K562 (cell line): ENCODE measurements around the gene MCU. TPM values are rescaled to one million over a fixed set of nuclear protein-coding genes. Genes with fewer than 3 reads are reported as not detected.
A peak's percentile ranks its signal among the peaks of the same experiment; 100 is the strongest.
"Not testable (repeated sequence)": the region's sequence is repeated elsewhere in the genome, so short reads cannot be mapped to it uniquely, and the experiment has no call there.

Experiments used
- ATF1 ChIP-seq, 2 experiments: fragments of 450-650 bp in 1 of 2; IDR thresholded peaks; 2 replicates each; pipeline ENCODE4 v1.6.1; 2016; ENCODE audit warnings: missing compliant biosample characterization in 1 of 2, missing genetic modification characterization in 1 of 2
- ATF7 ChIP-seq: fragments of 450-650 bp; IDR thresholded peaks from 2 replicates; pipeline ENCODE4 v1.7.1; 2014; ENCODE audit warnings: mild to moderate bottlenecking, moderate library complexity
- CBX5 ChIP-seq: IDR thresholded peaks from 2 replicates; pipeline ENCODE4 v1.6.1; 2014; ENCODE audit warnings: low read depth, borderline replicate concordance
- EP400 ChIP-seq: fragments of 450-650 bp; IDR thresholded peaks from 2 replicates; pipeline ENCODE4 v1.6.1; 2017; ENCODE audit warnings: antibody characterized with exemption, mild to moderate bottlenecking, moderate library complexity
- ESRRA ChIP-seq: fragments of 450-650 bp; IDR thresholded peaks from 2 replicates; pipeline ENCODE4 v1.6.1; 2014; ENCODE audit warnings: low read depth, mild to moderate bottlenecking, moderate library complexity, borderline replicate concordance
- FOXM1 ChIP-seq, 2 experiments: fragments of 450-650 bp in 1 of 2; sonication (generic) in 1 of 2; formaldehyde crosslinking in 1 of 2; IDR thresholded peaks; 2 replicates each; pipeline versions ENCODE4 v1.6.1 to v1.9.0; 2017 to 2022; ENCODE audit warnings: low read depth in 2 of 2, mild to moderate bottlenecking in 2 of 2, missing genetic modification reagents in 1 of 2, moderate library complexity in 1 of 2
- GATAD2B ChIP-seq: fragments of 450-650 bp; IDR thresholded peaks from 2 replicates; pipeline ENCODE4 v1.6.1; 2017; ENCODE audit warnings: mild to moderate bottlenecking, borderline replicate concordance
- HDAC2 ChIP-seq: fragments of 450-650 bp; IDR thresholded peaks from 2 replicates; pipeline ENCODE4 v1.6.1; 2016; ENCODE audit warnings: mild to moderate bottlenecking
- JUND ChIP-seq, 2 experiments: IDR thresholded peaks; 2 replicates in 1 of 2; 3 replicates in 1 of 2; pipeline ENCODE4 v1.6.1; 2011; ENCODE audit warnings: borderline replicate concordance in 2 of 2, low read depth in 2 of 2, low read length in 2 of 2, improper control_type of control experiment in 1 of 2, missing biosample characterization in 1 of 2, missing genetic modification characterization in 1 of 2, missing genetic modification reagents in 1 of 2
- LCOR ChIP-seq: sonication (generic); formaldehyde crosslinking; IDR thresholded peaks from 2 replicates; pipeline ENCODE4 v1.8.0; 2022; ENCODE audit warnings: mild to moderate bottlenecking, missing genetic modification reagents
- MNT ChIP-seq, 2 experiments: fragments of 450-650 bp; conservative IDR thresholded peaks; 2 replicates each; pipeline ENCODE4 v1.6.1; 2017; ENCODE audit warnings: mild to moderate bottlenecking in 2 of 2, moderate library complexity in 2 of 2
- MTA2 ChIP-seq: fragments of 450-650 bp; IDR thresholded peaks from 2 replicates; pipeline ENCODE4 v1.6.1; 2016; ENCODE audit warnings: low read depth
- NFIC ChIP-seq: fragments of 450-650 bp; IDR thresholded peaks from 2 replicates; pipeline ENCODE4 v1.6.1; 2017; ENCODE audit warnings: mild to moderate bottlenecking, inconsistent platforms
- NONO ChIP-seq, 2 experiments: fragments of 200-400 bp in 1 of 2; fragments of 450-650 bp in 1 of 2; formaldehyde crosslinking in 1 of 2; IDR thresholded peaks; 2 replicates each; pipeline ENCODE4 v1.6.1; 2017; ENCODE audit warnings: low read depth in 2 of 2, mild to moderate bottlenecking in 2 of 2, moderate library complexity in 2 of 2, low read length in 1 of 2
- NR2C2 ChIP-seq, 2 experiments: fragments of 200-800 bp in 1 of 2; sonication (Bioruptor generic) in 1 of 2; sonication (generic) in 1 of 2; formaldehyde crosslinking in 1 of 2; IDR thresholded peaks; 2 replicates each; pipeline versions ENCODE4 v1.6.1 to v1.8.0; 2016 to 2022; ENCODE audit warnings: mild to moderate bottlenecking in 1 of 2, missing compliant biosample characterization in 1 of 2, missing genetic modification characterization in 1 of 2, missing genetic modification reagents in 1 of 2
- NRF1 ChIP-seq, 2 experiments: fragments of 450-650 bp; IDR thresholded peaks in 1 of 2; conservative IDR thresholded peaks in 1 of 2; 2 replicates each; pipeline ENCODE4 v1.6.1; 2014; ENCODE audit warnings: mild to moderate bottlenecking in 2 of 2
- PHB2 ChIP-seq: fragments of 450-650 bp; IDR thresholded peaks from 2 replicates; pipeline ENCODE4 v1.6.1; 2017; ENCODE audit warnings: low read depth
- polyA plus RNA-seq, 8 experiments: library from polyadenylated mRNA; depleted of rRNA in 4 of 8; stranded (reverse) in 5 of 8; unstranded in 3 of 8; fragments of >200 nt; fragmentation: Nextera tagmentation in 2 of 8; fragmentation: Illumina TruSeq in 1 of 8; extraction: Ambion mirVana in 2 of 8; extraction: Trizol in 1 of 8; gene quantifications; 2 replicates each; pipeline versions ENCODE4 v1.2.1 to v1.2.3, GENCODE V29; 2011 to 2014; ENCODE audit warnings: inconsistent platforms in 1 of 8, missing spikeins in 1 of 8
- total RNA-seq, 7 experiments: library from RNA; depleted of rRNA in 6 of 7; stranded (reverse); fragments of >200 nt in 6 of 7; fragmentation: Illumina TruSeq in 2 of 7; extraction: Trizol in 2 of 7; gene quantifications; 2 replicates each; pipeline versions ENCODE4 v1.2.1 to v1.2.3, GENCODE V29; 2011 to 2021; ENCODE audit warnings: low replicate concordance in 1 of 7
- TF ChIP-seq, protein P1 (sequence below), 2 experiments: fragments of 250-450 bp in 1 of 2; fragments of 450-650 bp in 1 of 2; sonication (Bioruptor Pico) in 1 of 2; IDR thresholded peaks; 2 replicates each; pipeline versions ENCODE4 v1.6.1 to v1.8.0; 2016 to 2021; ENCODE audit warnings: mild to moderate bottlenecking in 2 of 2, moderate library complexity in 2 of 2, missing compliant biosample characterization in 1 of 2, missing genetic modification characterization in 1 of 2
- TF ChIP-seq, protein P2 (sequence below): fragments of 450-650 bp; IDR thresholded peaks from 2 replicates; pipeline ENCODE4 v1.6.1; 2016; ENCODE audit warnings: low read depth, mild to moderate bottlenecking, moderate library complexity
- TF ChIP-seq, protein P3 (sequence below): fragments of 250-450 bp; sonication (Bioruptor Pico); IDR thresholded peaks from 2 replicates; pipeline ENCODE4 v1.4.0; 2020

The MCU gene
- total and polyA plus RNA-seq, 9 of the 15 experiments (the other 6 are each of a cell fraction or from before 2014, with no cell fraction given), result 8.2 to 88.8 (median 21.3) TPM

DNA sequence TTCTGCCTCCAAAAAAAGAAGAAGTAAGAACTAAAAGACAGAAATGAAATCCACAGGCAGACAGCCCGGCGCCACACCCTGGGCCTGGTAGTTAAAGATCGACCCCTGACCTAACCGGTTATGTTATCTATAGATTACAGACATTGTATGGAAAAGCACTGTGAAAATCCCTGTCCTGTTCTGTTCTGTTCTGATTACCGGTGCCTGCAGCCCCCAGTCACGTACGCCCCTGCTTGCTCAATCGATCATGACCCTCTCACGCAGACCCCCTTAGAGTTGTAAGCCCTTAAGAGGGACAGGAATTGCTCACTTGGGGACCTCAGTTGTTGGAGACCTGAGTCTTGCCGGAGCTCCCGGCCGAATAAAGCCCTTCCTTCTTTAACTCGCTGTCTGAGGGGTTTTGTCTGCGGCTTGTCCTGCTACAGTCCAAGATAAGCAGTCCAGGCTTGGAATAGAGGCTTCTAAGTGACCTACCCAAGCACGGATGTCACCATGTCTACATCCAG lies 212.1 kb downstream of the MCU start (continued):
- TF ChIP-seq LCOR (CRISPR knock-in tag) (0 out of 2 replicates have a peak, but pooled peaks have one; percentile 46), CBX5 (peak; percentile 93), FOXM1 (IDR thresholded peaks at IDR 0.05; ENCODE audit: low read depth) (peak; percentile 41; the same call in 1 of the 2 replicates), NFIC (peak; percentile 44), NR2C2 (CRISPR knock-in tag; IDR thresholded peaks at IDR 0.05) (peak; percentile 73; the same call in 1 of the 2 replicates), NR2C2 (tag; IDR thresholded peaks at IDR 0.05) (peak; percentile 59; the same call in 1 of the 2 replicates), ATF7 (peak; percentile 72), PHB2 (peak; percentile 56; the same call in 1 of the 2 replicates), ESRRA (peak; percentile 57; the same call in 1 of the 2 replicates), MTA2 (peak; percentile 80), NRF1 (conservative IDR thresholded peaks at IDR 0.05 in 1 of 2, IDR thresholded peaks at IDR 0.05 in 1 of 2) (0 out of 4 replicates have a peak, but pooled peaks of 1 of the 2 experiments have one; percentile 21), EP400 (0 out of 2 replicates have a peak, but pooled peaks have one; percentile 27), HDAC2 (peak; percentile 95), GATAD2B (peak; percentile 33; the same call in 1 of the 2 replicates), ATF1 (tag; IDR thresholded peaks at IDR 0.05) (0 out of 2 replicates have a peak, but pooled peaks have one; percentile 20), MNT (conservative IDR thresholded peaks at IDR 0.05) (peak in 1 of 2 experiments; percentile 48; a peak in 1 of 4 replicates), NONO (IDR thresholded peaks at IDR 0.05; ENCODE audit: low read depth in 2 of 2, low read length in 1 of 2) (peak in 1 of 2 experiments; percentile 40; a peak in 1 of 4 replicates), JUND (tag; IDR thresholded peaks at IDR 0.05; ENCODE audit: borderline replicate concordance, low read depth, low read length) (peak; percentile 53; the same call in 1 of the 3 replicates)
- not testable (repeated sequence) for TF ChIP-seq FOXM1 (CRISPR knock-in tag; IDR thresholded peaks at IDR 0.05; ENCODE audit: low read depth); ATF1 (CRISPR knock-in tag; IDR thresholded peaks at IDR 0.05); JUND (IDR thresholded peaks at IDR 0.05; ENCODE audit: borderline replicate concordance, low read depth, low read length)
- TF ChIP-seq, protein P1, sequence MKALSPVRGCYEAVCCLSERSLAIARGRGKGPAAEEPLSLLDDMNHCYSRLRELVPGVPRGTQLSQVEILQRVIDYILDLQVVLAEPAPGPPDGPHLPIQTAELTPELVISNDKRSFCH (CRISPR knock-in tag; IDR thresholded peaks at IDR 0.05), result not testable (repeated sequence)
- TF ChIP-seq, protein P1 (tag; IDR thresholded peaks at IDR 0.05), result 0 out of 2 replicates have a peak, but pooled peaks have one; percentile 65
- TF ChIP-seq, protein P2, sequence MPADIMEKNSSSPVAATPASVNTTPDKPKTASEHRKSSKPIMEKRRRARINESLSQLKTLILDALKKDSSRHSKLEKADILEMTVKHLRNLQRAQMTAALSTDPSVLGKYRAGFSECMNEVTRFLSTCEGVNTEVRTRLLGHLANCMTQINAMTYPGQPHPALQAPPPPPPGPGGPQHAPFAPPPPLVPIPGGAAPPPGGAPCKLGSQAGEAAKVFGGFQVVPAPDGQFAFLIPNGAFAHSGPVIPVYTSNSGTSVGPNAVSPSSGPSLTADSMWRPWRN, result peak; percentile 60; the same call in 1 of the 2 replicates
- TF ChIP-seq, protein P3, sequence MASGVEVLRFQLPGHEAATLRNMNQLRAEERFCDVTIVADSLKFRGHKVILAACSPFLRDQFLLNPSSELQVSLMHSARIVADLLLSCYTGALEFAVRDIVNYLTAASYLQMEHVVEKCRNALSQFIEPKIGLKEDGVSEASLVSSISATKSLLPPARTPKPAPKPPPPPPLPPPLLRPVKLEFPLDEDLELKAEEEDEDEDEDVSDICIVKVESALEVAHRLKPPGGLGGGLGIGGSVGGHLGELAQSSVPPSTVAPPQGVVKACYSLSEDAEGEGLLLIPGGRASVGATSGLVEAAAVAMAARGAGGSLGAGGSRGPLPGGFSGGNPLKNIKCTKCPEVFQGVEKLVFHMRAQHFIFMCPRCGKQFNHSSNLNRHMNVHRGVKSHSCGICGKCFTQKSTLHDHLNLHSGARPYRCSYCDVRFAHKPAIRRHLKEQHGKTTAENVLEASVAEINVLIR (CRISPR knock-in tag), result peak; percentile 34; the same call in 1 of the 2 replicates
